Liver (tissue), 9 donors: ENCODE measurements around the gene DES. TPM values are rescaled to one million over a fixed set of nuclear protein-coding genes. Genes with fewer than 3 reads are reported as not detected.

ENCODE experiments used
- DNase-seq: peaks from one replicate; pipeline ENCODE4 v3.0.0-alpha.2; 2017; ENCODE audit warnings: low spot score
- H3K27ac ChIP-seq, 2 donors: one replicate each; pipeline ENCODE4 v1.7.0; 2013; ENCODE audit warnings: inconsistent platforms in 2 of 2, low read length in 2 of 2, control low read depth in 1 of 2, low read depth in 1 of 2, mild to moderate bottlenecking in 1 of 2
- H3K27me3 ChIP-seq, 4 donors: one replicate each; pipeline versions ENCODE4 v1.6.1 to v1.7.0; 2013; ENCODE audit warnings: low read length in 3 of 4, inconsistent platforms in 1 of 4, mild to moderate bottlenecking in 1 of 4, moderate library complexity in 1 of 4; ENCODE audit not compliant: control insufficient read depth in 4 of 4, insufficient read depth in 4 of 4
- H3K36me3 ChIP-seq, 4 donors: one replicate each; pipeline versions ENCODE4 v1.6.1 to v1.7.0; 2013; ENCODE audit warnings: low read length in 3 of 4, mild to moderate bottlenecking in 3 of 4, low read depth in 1 of 4, moderate library complexity in 1 of 4; ENCODE audit not compliant: control insufficient read depth in 4 of 4, insufficient read depth in 3 of 4
- H3K4me1 ChIP-seq, 4 donors: one replicate each; pipeline versions ENCODE4 v1.6.1 to v1.7.0; 2013; ENCODE audit warnings: low read length in 3 of 4, mild to moderate bottlenecking in 3 of 4, moderate library complexity in 1 of 4; ENCODE audit not compliant: control insufficient read depth in 4 of 4, insufficient read depth in 4 of 4
- H3K4me3 ChIP-seq, 3 donors: one replicate each; pipeline versions ENCODE4 v1.6.1 to v1.7.0; 2013; ENCODE audit warnings: low read length in 3 of 3, control low read depth in 1 of 3, low read depth in 1 of 3, mild to moderate bottlenecking in 1 of 3
- H3K9ac ChIP-seq, 2 donors: one replicate each; pipeline ENCODE4 v1.7.0; 2013; ENCODE audit warnings: low read length in 2 of 2, mild to moderate bottlenecking in 2 of 2, moderate library complexity in 2 of 2, control low read depth in 1 of 2, low read depth in 1 of 2
- H3K9me3 ChIP-seq, 4 donors: one replicate each; pipeline versions ENCODE4 v1.6.1 to v1.7.0; 2013; ENCODE audit warnings: low read length in 3 of 4; ENCODE audit not compliant: control insufficient read depth in 4 of 4
- ATF3 ChIP-seq: IDR thresholded peaks from 2 replicates; pipeline ENCODE4 v1.6.1; 2016; ENCODE audit warnings: antibody characterized with exemption
- EGR1 ChIP-seq, 2 donors: IDR thresholded peaks; 2 replicates each; pipeline ENCODE4 v1.6.1; 2016 to 2018; ENCODE audit warnings: antibody characterized with exemption in 2 of 2, low read depth in 2 of 2
- FOXA1 ChIP-seq: IDR thresholded peaks from 2 replicates; pipeline ENCODE4 v1.6.1; 2016; ENCODE audit warnings: antibody characterized with exemption
- FOXA2 ChIP-seq: IDR thresholded peaks from 2 replicates; pipeline ENCODE4 v1.6.1; 2016; ENCODE audit warnings: antibody characterized with exemption
- GABPA ChIP-seq, 2 donors: IDR thresholded peaks in 1 of 2; conservative IDR thresholded peaks in 1 of 2; 2 replicates each; pipeline ENCODE4 v1.6.1; 2016; ENCODE audit warnings: antibody characterized with exemption in 2 of 2, mild to moderate bottlenecking in 1 of 2, moderate library complexity in 1 of 2
- HNF4A ChIP-seq, 2 donors: conservative IDR thresholded peaks; 2 replicates each; pipeline ENCODE4 v1.6.1; 2016; ENCODE audit warnings: antibody characterized with exemption in 2 of 2, mild to moderate bottlenecking in 2 of 2
- HNF4G ChIP-seq: IDR thresholded peaks from 2 replicates; pipeline ENCODE4 v1.6.1; 2016; ENCODE audit warnings: antibody characterized with exemption
- NR2F2 ChIP-seq: IDR thresholded peaks from 2 replicates; pipeline ENCODE4 v1.6.1; 2016; ENCODE audit warnings: antibody characterized with exemption
- RAD21 ChIP-seq, 2 donors: IDR thresholded peaks; 2 replicates each; pipeline ENCODE4 v1.6.1; 2016; ENCODE audit warnings: antibody characterized with exemption in 2 of 2, mild to moderate bottlenecking in 2 of 2
- REST ChIP-seq: IDR thresholded peaks from 2 replicates; pipeline ENCODE4 v1.6.1; 2016; ENCODE audit warnings: antibody characterized with exemption, mild to moderate bottlenecking
- RXRA ChIP-seq, 2 donors: IDR thresholded peaks; 2 replicates each; pipeline ENCODE4 v1.6.1; 2017 to 2018; ENCODE audit warnings: antibody characterized with exemption in 2 of 2, mild to moderate bottlenecking in 1 of 2
- SP1 ChIP-seq: IDR thresholded peaks from 2 replicates; pipeline ENCODE4 v1.6.1; 2018; ENCODE audit warnings: antibody characterized with exemption, mild to moderate bottlenecking
- TAF1 ChIP-seq: conservative IDR thresholded peaks from 2 replicates; pipeline ENCODE4 v1.6.1; 2016; ENCODE audit warnings: antibody characterized with exemption, mild to moderate bottlenecking
- YY1 ChIP-seq: IDR thresholded peaks from 2 replicates; pipeline ENCODE4 v1.6.1; 2016; ENCODE audit warnings: antibody characterized with exemption, mild to moderate bottlenecking
- WGBS: extraction: QIAGEN DNeasy Blood & Tissue Kit; methylation state at CpG from one replicate; pipeline ENCODE4 v1.1.7; 2013; 5-methylcytosine and 5-hydroxymethylcytosine counted together
- polyA plus RNA-seq, 2 donors: library from polyadenylated mRNA; stranded (reverse) in 1 of 2; unstranded in 1 of 2; fragments of 200-250 nt in 1 of 2; fragments of >200 nt in 1 of 2; fragmentation: Nextera tagmentation in 1 of 2; extraction: Ambion mirVana in 1 of 2; gene quantifications; one replicate each; pipeline versions ENCODE4 v1.2.1 to v1.2.3, GENCODE V29; 2013 to 2015
- total RNA-seq, 2 donors: library from RNA; depleted of rRNA; stranded (reverse); fragments of >200 nt; gene quantifications; one replicate each; pipeline ENCODE4 v1.2.3, GENCODE V29; 2014
- TF ChIP-seq, protein P1 (sequence below): IDR thresholded peaks from 2 replicates; pipeline ENCODE4 v1.6.1; 2016; ENCODE audit warnings: antibody characterized with exemption
- TF ChIP-seq, protein P2 (sequence below): IDR thresholded peaks from 2 replicates; pipeline ENCODE4 v1.6.1; 2016; ENCODE audit warnings: antibody characterized with exemption
- donor health status: healthy.
- donor health status: healthy.
- donor health status: healthy.
- donor health status: healthy.
- donor health status: healthy.

Gene DES
- total and polyA plus RNA-seq, 4 donors, result 0.15 to 50.0 (median 3.2) TPM

GRCh38 chr2:219421323-219421722 lies 3.1 kb downstream of the DES start (continued):
- no peak for TF ChIP-seq RAD21 (IDR thresholded peaks at IDR 0.05)
- TF ChIP-seq, protein P1, sequence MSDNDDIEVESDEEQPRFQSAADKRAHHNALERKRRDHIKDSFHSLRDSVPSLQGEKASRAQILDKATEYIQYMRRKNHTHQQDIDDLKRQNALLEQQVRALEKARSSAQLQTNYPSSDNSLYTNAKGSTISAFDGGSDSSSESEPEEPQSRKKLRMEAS, result no peak
- no peak for TF ChIP-seq TAF1
- TF ChIP-seq, protein P2, sequence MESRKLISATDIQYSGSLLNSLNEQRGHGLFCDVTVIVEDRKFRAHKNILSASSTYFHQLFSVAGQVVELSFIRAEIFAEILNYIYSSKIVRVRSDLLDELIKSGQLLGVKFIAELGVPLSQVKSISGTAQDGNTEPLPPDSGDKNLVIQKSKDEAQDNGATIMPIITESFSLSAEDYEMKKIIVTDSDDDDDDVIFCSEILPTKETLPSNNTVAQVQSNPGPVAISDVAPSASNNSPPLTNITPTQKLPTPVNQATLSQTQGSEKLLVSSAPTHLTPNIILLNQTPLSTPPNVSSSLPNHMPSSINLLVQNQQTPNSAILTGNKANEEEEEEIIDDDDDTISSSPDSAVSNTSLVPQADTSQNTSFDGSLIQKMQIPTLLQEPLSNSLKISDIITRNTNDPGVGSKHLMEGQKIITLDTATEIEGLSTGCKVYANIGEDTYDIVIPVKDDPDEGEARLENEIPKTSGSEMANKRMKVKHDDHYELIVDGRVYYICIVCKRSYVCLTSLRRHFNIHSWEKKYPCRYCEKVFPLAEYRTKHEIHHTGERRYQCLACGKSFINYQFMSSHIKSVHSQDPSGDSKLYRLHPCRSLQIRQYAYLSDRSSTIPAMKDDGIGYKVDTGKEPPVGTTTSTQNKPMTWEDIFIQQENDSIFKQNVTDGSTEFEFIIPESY, result no peak
- TF ChIP-seq SP1, result no peak
- TF ChIP-seq GABPA (IDR thresholded peaks at IDR 0.05 in 1 of 2, conservative IDR thresholded peaks at IDR 0.05 in 1 of 2), result no peak

- DNase-seq, result no peak
- Histone ChIP-seq H3K9ac (no peak overlapping the region), H3K9me3 (no peaks in the 10 kb centered on the region), H3K4me1 (peaks cover 0 to 9% (median 3%) of the 10 kb centered on the region in 4 donors), H3K36me3 (no peaks in the 10 kb centered on the region), H3K27ac (no peak overlapping the region), H3K4me3 (no peak overlapping the region), H3K27me3 (peaks cover 0 to 7% (median 1%) of the 10 kb centered on the region in 4 donors)
- WGBS, result 89% methylated on average over 8 of the region's 8 CpGs
- TF ChIP-seq GABPA (IDR thresholded peaks at IDR 0.05 in 1 of 2, conservative IDR thresholded peaks at IDR 0.05 in 1 of 2) (no peak), REST (no peak), NR2F2 (no peak), HNF4G (no peak), RAD21 (IDR thresholded peaks at IDR 0.05) (no peak), FOXA2 (no peak), FOXA1 (no peak), EGR1 (IDR thresholded peaks at IDR 0.05; ENCODE audit: low read depth in 2 of 2) (no peak)
- TF ChIP-seq, protein P1, result no peak
Observed at GRCh38 chr2:219422952-219423534, 4.9 kb downstream of the DES start.

DNA sequence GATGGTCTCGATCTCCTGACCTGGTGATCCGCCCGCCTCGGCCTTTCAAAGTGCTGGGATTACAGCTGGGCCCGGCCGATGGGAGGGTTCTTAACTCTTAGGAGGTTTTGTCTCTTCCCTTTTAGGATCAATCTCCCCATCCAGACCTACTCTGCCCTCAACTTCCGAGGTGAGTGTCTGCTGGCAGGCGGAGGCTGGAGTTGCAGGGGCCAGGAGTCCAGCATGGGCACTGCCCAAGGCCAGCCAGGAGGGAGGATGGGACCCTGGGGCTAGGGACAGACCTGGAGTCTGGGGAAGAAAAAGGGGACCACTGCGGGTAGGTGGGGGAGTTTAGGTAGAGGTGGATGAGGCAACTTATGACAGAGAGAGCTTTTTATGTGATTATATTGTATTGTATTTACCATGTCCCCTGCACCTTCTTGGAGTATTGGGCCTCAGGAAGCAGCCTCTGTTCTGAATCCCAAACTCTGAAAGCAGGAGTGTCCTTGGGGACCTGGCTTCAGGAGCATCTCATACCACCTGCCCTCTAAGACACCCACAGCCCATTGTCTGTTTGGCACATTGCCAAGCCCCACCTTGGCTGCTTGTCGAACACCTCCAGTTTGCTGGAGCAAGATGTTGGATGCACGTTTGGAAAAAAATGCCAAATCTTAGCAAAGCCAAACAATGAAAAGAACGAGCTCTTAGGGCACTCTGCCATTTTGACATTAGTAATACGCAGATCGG lies 5.6 kb downstream of the DES start:
- Histone ChIP-seq H3K27ac (no peak overlapping the region), H3K36me3 (no peaks in the 10 kb centered on the region), H3K4me1 (peaks cover 0 to 3% (median 0%) of the 10 kb centered on the region in 4 donors), H3K9ac (no peak overlapping the region), H3K4me3 (no peak overlapping the region), H3K9me3 (no peaks in the 10 kb centered on the region), H3K27me3 (peaks cover 0 to 7% (median 0%) of the 10 kb centered on the region in 4 donors)
- no peak for DNase-seq
- 85% methylated on average over 14 of the region's 14 CpGs for WGBS
- TF ChIP-seq RAD21 (IDR thresholded peaks at IDR 0.05) (no peak), YY1 (no peak), FOXA2 (no peak), EGR1 (IDR thresholded peaks at IDR 0.05; ENCODE audit: low read depth in 2 of 2) (no peak), RXRA (IDR thresholded peaks at IDR 0.05) (no peak), SP1 (no peak), ATF3 (no peak), FOXA1 (no peak), HNF4A (conservative IDR thresholded peaks at IDR 0.05) (no peak), TAF1 (no peak), NR2F2 (no peak)
- TF ChIP-seq, protein P1, result no peak
- TF ChIP-seq, protein P2, result no peak
